IPS-NIHi7 (cell line): ENCODE measurements around the gene ACACA.

Source experiments
- DNase-seq: peaks from one replicate; pipeline ENCODE4 v3.0.0; 2012; ENCODE audit warnings: mixed read lengths; ENCODE audit errors: extremely low spot score

Gene ACACA

GRCh38 chr17:37134050-37134449, 272.6 kb downstream of the ACACA start:
- no peak for DNase-seq

- no peak for DNase-seq
These were observed 273.5 kb downstream of the ACACA start for GRCh38 chr17:37133136-37133535.

GRCh38 chr17:37131669-37132611, 274.7 kb downstream of the ACACA start:
- DNase-seq: no peak

GRCh38 chr17:37130984-37131446, 275.6 kb downstream of the ACACA start:
- DNase-seq: no peak

- no peak for DNase-seq
These were observed 281.8 kb downstream of the ACACA start for GRCh38 chr17:37124821-37125173.

- DNase-seq: no peak
These were observed 282.5 kb downstream of the ACACA start for GRCh38 chr17:37123941-37124820.

- DNase-seq: no peak
These were observed 283.2 kb downstream of the ACACA start for GRCh38 chr17:37123386-37123785.

GRCh38 chr17:37121616-37122015, 285.0 kb downstream of the ACACA start:
- no peak for DNase-seq

- no peak for DNase-seq
These were observed 288.1 kb downstream of the ACACA start for GRCh38 chr17:37118366-37119137.

- DNase-seq: no peak
These were observed 289.1 kb downstream of the ACACA start for GRCh38 chr17:37117373-37118142.

GRCh38 chr17:37116671-37117185, 289.9 kb downstream of the ACACA start:
- DNase-seq: no peak

- DNase-seq: no peak
These were observed 295.3 kb downstream of the ACACA start for GRCh38 chr17:37111329-37111728.

GRCh38 chr17:37110746-37111145, 295.9 kb downstream of the ACACA start:
- no peak for DNase-seq

GRCh38 chr17:37109731-37110710, 296.6 kb downstream of the ACACA start:
- no peak for DNase-seq

- DNase-seq: no peak
These were observed 297.5 kb downstream of the ACACA start for GRCh38 chr17:37109106-37109505.

- no peak for DNase-seq
These were observed 299.1 kb downstream of the ACACA start for GRCh38 chr17:37107406-37108083.

GRCh38 chr17:37106049-37106448, 300.6 kb downstream of the ACACA start:
- DNase-seq: no peak

GRCh38 chr17:37103231-37103630, 303.4 kb downstream of the ACACA start:
- DNase-seq: no peak

- DNase-seq: no peak
These were observed 305.3 kb downstream of the ACACA start for GRCh38 chr17:37101306-37101705.
